Peyer's patch (tissue), 4 donors: ENCODE measurements around the gene PUS1. TPM values are rescaled to one million over a fixed set of nuclear protein-coding genes. Genes with fewer than 3 reads are reported as not detected.

Source experiments
- DNase-seq, 3 donors: peaks; one replicate each; pipeline ENCODE4 v3.0.0-alpha.2; 2017 to 2019
- H3K27ac ChIP-seq, 4 donors: fragments of 200-600 bp; sonication (generic); one replicate each; pipeline ENCODE4 v1.5.1; 2016 to 2019
- H3K27me3 ChIP-seq, 2 donors: fragments of 200-600 bp; sonication (generic); one replicate each; pipeline ENCODE4 v1.5.1; 2019
- H3K36me3 ChIP-seq, 3 donors: fragments of 200-600 bp; sonication (generic); one replicate each; pipeline ENCODE4 v1.5.1; 2016 to 2019
- H3K4me1 ChIP-seq, 4 donors: fragments of 200-600 bp; sonication (generic); one replicate each; pipeline ENCODE4 v1.5.1; 2016 to 2019
- H3K4me3 ChIP-seq, 4 donors: fragments of 200-600 bp; sonication (generic); 1 replicate in 3 of 4; 2 replicates in 1 of 4; pipeline ENCODE4 v1.5.1; 2016 to 2019; ENCODE audit warnings: mild to moderate bottlenecking in 1 of 4
- H3K9me3 ChIP-seq, 4 donors: fragments of 200-600 bp; sonication (generic); one replicate each; pipeline ENCODE4 v1.5.1; 2016 to 2019; ENCODE audit warnings: mild to moderate bottlenecking in 1 of 4
- POLR2A ChIP-seq, 2 donors: fragments of 450-650 bp; IDR thresholded peaks; one replicate each; pipeline ENCODE4 v1.5.1; 2017; ENCODE audit warnings: antibody characterized with exemption in 2 of 2, mild to moderate bottlenecking in 2 of 2, moderate library complexity in 2 of 2
- total RNA-seq, 4 donors: library from RNA; depleted of rRNA; stranded (reverse); fragments of >200 nt; gene quantifications; one replicate each; pipeline ENCODE4 v1.1.0, GENCODE V29; 2016
- TF ChIP-seq, protein P1 (sequence below), 6 experiments: fragments of 450-650 bp in 4 of 6; fragments of 200-600 bp in 2 of 6; sonication (generic) in 1 of 6; IDR thresholded peaks; one replicate each; pipeline ENCODE4 v1.5.1; 2017 to 2019; ENCODE audit warnings: antibody characterized with exemption in 6 of 6, mild to moderate bottlenecking in 3 of 6, moderate library complexity in 1 of 6

PUS1 gene
- total RNA-seq, 4 donors from 2014 or later: 8.8 to 46.5 (median 31.8) TPM

DNA sequence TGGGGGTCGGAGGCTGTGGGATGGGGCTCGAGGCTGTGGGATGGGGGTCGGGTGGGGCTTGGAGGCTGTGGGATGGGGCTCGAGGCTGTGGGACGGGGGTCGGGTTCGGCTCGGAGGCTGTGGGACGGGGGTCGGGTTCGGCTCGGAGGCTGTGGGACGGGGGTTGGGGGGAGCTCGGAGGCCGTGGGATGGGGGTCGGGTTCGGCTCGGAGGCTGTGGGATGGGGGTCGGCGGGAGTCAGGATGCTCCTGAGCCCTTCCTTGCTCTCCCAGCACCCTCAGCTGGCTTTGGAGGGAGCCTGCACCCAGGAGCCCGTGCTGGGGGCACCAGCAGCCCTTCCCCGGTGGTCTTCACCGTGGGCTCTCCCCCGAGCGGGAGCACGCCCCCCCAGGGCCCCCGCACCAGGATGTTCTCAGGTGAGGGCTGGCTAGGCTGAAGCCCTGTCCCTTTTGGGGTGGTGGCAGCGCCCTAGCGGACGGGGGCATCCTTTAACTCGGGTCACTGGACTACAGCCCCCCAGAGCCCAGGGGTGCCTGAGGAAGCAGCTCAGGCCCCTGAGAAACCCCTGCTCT lies 11.9 kb upstream of the PUS1 start:
- TF ChIP-seq, protein P1, sequence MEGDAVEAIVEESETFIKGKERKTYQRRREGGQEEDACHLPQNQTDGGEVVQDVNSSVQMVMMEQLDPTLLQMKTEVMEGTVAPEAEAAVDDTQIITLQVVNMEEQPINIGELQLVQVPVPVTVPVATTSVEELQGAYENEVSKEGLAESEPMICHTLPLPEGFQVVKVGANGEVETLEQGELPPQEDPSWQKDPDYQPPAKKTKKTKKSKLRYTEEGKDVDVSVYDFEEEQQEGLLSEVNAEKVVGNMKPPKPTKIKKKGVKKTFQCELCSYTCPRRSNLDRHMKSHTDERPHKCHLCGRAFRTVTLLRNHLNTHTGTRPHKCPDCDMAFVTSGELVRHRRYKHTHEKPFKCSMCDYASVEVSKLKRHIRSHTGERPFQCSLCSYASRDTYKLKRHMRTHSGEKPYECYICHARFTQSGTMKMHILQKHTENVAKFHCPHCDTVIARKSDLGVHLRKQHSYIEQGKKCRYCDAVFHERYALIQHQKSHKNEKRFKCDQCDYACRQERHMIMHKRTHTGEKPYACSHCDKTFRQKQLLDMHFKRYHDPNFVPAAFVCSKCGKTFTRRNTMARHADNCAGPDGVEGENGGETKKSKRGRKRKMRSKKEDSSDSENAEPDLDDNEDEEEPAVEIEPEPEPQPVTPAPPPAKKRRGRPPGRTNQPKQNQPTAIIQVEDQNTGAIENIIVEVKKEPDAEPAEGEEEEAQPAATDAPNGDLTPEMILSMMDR (IDR thresholded peaks at IDR 0.05): no peak
- TF ChIP-seq POLR2A (IDR thresholded peaks at IDR 0.05): no peak
- peaks cover 0 to 83% (median 0%) of the 10 kb centered on the region in 3 donors for H3K36me3 ChIP-seq
- peaks cover 0 to 2% (median 0%) of the 10 kb centered on the region in 4 donors for H3K4me1 ChIP-seq

DNA sequence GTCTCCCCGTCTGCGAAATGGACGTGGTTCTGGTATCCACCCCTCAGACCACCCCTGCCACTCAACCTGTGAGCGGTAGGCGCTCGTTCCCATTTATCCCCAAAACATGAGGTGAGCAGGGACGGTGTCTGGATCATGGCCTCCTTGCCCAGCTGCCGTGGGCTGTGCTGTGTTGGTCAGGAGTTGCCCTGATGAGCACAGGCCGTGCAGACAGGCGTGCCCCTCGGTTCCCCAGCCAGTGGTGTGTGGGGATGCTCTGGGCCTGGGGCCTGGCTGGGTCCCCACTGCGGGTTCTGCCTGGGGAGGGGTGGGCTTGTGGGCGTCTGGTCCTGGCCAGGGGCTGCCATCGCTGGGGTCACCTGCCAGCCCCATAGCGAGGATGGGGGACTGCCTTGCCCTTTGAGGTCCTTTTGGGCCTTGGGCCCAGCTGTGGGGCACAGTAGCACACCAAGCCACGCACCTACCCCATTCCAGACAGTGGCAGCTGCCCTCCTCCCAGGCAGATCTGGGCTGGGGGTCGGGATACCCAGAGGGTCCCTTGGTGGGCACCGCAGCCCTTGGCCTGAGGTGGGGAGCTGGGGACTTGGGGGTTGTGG lies 11.3 kb upstream of the PUS1 start:
- Histone ChIP-seq H3K4me3 (no peak overlapping the region), H3K4me1 (no peaks in the 10 kb centered on the region), H3K27me3 (no peaks in the 10 kb centered on the region), H3K27ac (no peak overlapping the region), H3K9me3 (no peaks in the 10 kb centered on the region), H3K36me3 (peaks cover 0 to 79% (median 0%) of the 10 kb centered on the region in 3 donors)
- TF ChIP-seq POLR2A (IDR thresholded peaks at IDR 0.05): no peak
- TF ChIP-seq, protein P1 (IDR thresholded peaks at IDR 0.05): no peak
- DNase-seq: no peak

More for the DNA sequence above, 11.9 kb upstream of the PUS1 start:
- H3K4me3 ChIP-seq: no peak overlapping the region
- H3K27me3 ChIP-seq: no peaks in the 10 kb centered on the region
- DNase-seq: no peak
- no peak overlapping the region for H3K27ac ChIP-seq
- no peaks in the 10 kb centered on the region for H3K9me3 ChIP-seq

DNA sequence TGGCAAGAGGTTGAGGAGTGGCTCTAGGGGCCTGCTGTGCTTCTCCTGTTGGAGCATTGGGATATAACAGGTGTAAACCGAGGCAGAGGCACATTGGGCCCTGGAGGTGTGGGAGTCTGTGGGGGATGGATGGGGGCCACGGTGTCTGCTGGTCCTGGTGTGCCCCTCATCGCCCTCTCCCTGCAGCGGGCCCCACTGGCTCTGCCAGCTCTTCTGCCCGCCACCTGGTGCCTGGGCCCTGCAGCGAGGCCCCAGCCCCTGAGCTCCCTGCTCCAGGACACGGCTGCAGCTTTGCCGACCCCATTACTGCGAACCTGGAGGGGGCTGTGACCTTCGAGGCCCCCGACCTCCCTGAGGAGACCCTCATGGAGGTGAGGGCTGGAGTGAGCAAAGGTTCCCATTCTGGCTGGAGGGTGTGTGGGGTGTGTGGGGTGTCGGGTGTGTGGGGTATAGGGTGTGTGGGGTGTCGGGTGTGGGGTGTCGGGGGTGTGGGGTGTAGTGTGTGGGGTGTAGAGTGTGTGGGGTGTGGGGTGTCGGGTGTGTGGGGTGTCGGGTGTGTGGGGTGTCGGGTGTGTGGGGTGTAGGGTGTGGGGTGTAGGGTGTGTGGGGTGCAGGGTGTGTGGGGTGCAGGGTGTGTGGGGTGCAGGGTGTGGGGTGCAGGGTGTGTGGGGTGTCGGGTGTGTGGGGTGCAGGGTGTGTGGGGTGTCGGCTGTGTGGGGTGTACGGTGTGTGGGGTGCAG lies 10.6 kb upstream of the PUS1 start:
- no peaks in the 10 kb centered on the region for H3K9me3 ChIP-seq
- H3K27ac ChIP-seq: no peak overlapping the region
- no peaks in the 10 kb centered on the region for H3K4me1 ChIP-seq
- H3K36me3 ChIP-seq: peaks cover 0 to 74% (median 0%) of the 10 kb centered on the region in 3 donors
- H3K4me3 ChIP-seq: no peak overlapping the region
- TF ChIP-seq POLR2A (IDR thresholded peaks at IDR 0.05): no peak
- TF ChIP-seq, protein P1 (IDR thresholded peaks at IDR 0.05): no peak
- DNase-seq: no peak
- no peaks in the 10 kb centered on the region for H3K27me3 ChIP-seq

DNA sequence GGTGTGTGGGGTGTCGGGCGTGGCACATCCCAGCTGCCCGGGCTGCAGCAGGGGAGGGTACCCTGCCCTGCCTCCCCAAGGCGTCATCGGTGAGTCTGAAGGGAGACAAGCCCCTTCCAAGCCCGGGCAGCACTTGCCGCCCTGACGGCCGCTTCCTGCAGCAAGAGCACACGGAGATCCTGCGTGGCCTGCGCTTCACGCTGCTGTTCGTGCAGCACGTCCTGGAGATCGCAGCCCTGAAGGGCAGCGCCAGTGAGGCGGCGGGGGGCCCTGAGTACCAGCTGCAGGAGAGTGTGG lies 10.1 kb upstream of the PUS1 start:
- no peaks in the 10 kb centered on the region for H3K4me1 ChIP-seq
- no peaks in the 10 kb centered on the region for H3K27me3 ChIP-seq
- TF ChIP-seq, protein P1 (IDR thresholded peaks at IDR 0.05): no peak
- no peak for TF ChIP-seq POLR2A (IDR thresholded peaks at IDR 0.05)
- H3K9me3 ChIP-seq: no peaks in the 10 kb centered on the region
- no peak for DNase-seq
- H3K27ac ChIP-seq: no peak overlapping the region
- H3K4me3 ChIP-seq: no peak overlapping the region
- peaks cover 0 to 69% (median 0%) of the 10 kb centered on the region in 3 donors for H3K36me3 ChIP-seq

DNA sequence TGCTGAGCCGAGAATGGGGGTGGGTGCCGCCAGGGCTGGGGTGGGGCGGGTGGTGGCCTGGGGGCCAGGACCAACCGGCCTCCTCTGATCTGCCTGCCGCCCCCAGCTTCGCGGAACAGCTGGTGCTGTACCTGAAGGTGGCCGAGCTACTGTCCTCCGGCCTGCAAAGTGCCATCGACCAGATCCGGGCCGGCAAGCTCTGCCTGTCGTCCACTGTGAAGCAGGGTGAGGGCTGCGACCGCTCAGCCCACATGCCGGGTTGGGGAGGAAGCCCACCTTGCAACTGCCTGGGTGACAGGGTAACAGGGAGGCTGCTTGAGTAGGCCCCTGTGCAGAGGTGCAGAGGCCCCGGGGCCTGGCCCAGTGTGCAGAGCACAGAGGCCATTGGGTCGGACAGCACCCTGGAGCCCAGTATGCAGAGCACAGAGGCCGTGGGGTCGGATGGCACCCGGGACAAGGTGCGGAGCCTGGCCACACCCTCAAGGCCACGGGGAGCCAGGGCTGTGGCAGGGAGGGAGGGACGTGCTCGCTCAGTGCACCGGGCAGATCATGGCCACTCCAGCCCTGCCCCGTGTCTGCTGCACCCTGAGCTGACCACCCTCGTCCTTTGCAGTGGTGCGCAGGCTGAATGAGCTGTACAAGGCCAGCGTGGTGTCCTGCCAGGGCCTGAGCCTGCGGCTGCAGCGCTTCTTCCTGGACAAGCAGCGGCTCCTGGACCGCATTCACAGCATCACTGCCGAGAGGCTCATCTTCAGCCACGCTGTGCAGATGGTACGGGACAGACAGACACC lies 9.5 kb upstream of the PUS1 start:
- Histone ChIP-seq H3K36me3 (peaks cover 0 to 64% (median 0%) of the 10 kb centered on the region in 3 donors), H3K27ac (no peak overlapping the region), H3K27me3 (no peaks in the 10 kb centered on the region), H3K9me3 (no peaks in the 10 kb centered on the region), H3K4me3 (no peak overlapping the region), H3K4me1 (no peaks in the 10 kb centered on the region)
- TF ChIP-seq POLR2A (IDR thresholded peaks at IDR 0.05): no peak
- TF ChIP-seq, protein P1 (IDR thresholded peaks at IDR 0.05): no peak
- DNase-seq: no peak
